ENCODE measurements around the gene STPG4. TPM values are rescaled to one million over a fixed set of nuclear protein-coding genes. Genes with fewer than 3 reads are reported as not detected.

The STPG4 gene
- total RNA-seq, 1 experiment from 2014 or later: 0.13 TPM

GRCh38 chr2:47147021-47147420 lies 8.1 kb downstream of the STPG4 start:
- H3K23ac ChIP-seq (ENCODE audit: insufficient read length, low read depth, low read length): no peak overlapping the region
- no peak overlapping the region for H3K27ac ChIP-seq (ENCODE audit: insufficient read length, low read depth, low read length)
- H3K4me2 ChIP-seq (ENCODE audit: insufficient read depth, insufficient read length, low read length): no peak overlapping the region
- no peak overlapping the region for H2BK15ac ChIP-seq (ENCODE audit: low read depth, low read length)
- Mint-ChIP-seq H3K27ac (no peak overlapping the region), H3K27me3 (ENCODE audit: low read depth) (no peaks in the 10 kb centered on the region), H3K4me3 (no peak overlapping the region), H3K4me1 (no peaks in the 10 kb centered on the region), H3K36me3 (ENCODE audit: insufficient read depth in 1 of 3, low read depth in 3 of 3) (peaks cover 12 to 23% (median 19%) of the 10 kb centered on the region in 3 experiments; a peak in 6 of 7 replicates), H3K9me3 (no peaks in the 10 kb centered on the region)
- H3K14ac ChIP-seq (ENCODE audit: insufficient read depth, low read length): no peak overlapping the region
- no CpG with 5 or more reads among the region's 3 CpGs for WGBS (ENCODE audit: extremely low coverage, insufficient read length, low lambda C conversion rate)
- DNase-seq: no peak
- H2BK12ac ChIP-seq (ENCODE audit: insufficient read length, low read depth, low read length): no peak overlapping the region
- no peak overlapping the region for H2AK5ac ChIP-seq (ENCODE audit: insufficient read length, low read length)
- no peaks in the 10 kb centered on the region for H3K79me2 ChIP-seq (ENCODE audit: insufficient read depth, low read length)
- H2AFZ ChIP-seq (ENCODE audit: low read length): no peak overlapping the region
- H4K91ac ChIP-seq (ENCODE audit: insufficient read length, low read depth, low read length): no peak overlapping the region
- H3K23me2 ChIP-seq (ENCODE audit: insufficient read length, low read depth, low read length, poor library complexity, severe bottlenecking): no peaks in the 10 kb centered on the region
- H3T11ph ChIP-seq (ENCODE audit: low read length): no peak overlapping the region
- H2BK120ac ChIP-seq (ENCODE audit: low read depth, low read length, poor library complexity, severe bottlenecking): no peak overlapping the region
- no peak overlapping the region for H4K5ac ChIP-seq (ENCODE audit: insufficient read length, low read depth, low read length)
- TF ChIP-seq CTCF (conservative IDR thresholded peaks at IDR 0.05): no peak
- no peak overlapping the region for H2BK20ac ChIP-seq (ENCODE audit: low read depth, low read length, poor library complexity, severe bottlenecking)
- H3K79me1 ChIP-seq (ENCODE audit: insufficient read depth, low read depth, low read length, poor library complexity, severe bottlenecking): no peaks in the 10 kb centered on the region
- no peak overlapping the region for H2BK5ac ChIP-seq (ENCODE audit: insufficient read length, low read length)
- H3K4ac ChIP-seq (ENCODE audit: low read depth, low read length): no peak overlapping the region
- H3K4me1 ChIP-seq (ENCODE audit: insufficient read depth, low read length): no peaks in the 10 kb centered on the region
- H3K18ac ChIP-seq (ENCODE audit: insufficient read length, low read depth, low read length): no peak overlapping the region
- no peaks in the 10 kb centered on the region for H3K27me3 ChIP-seq (ENCODE audit: insufficient read depth, low read length)
- H4K8ac ChIP-seq (replicated peaks; ENCODE audit: insufficient read length, low read depth, low read length): no peak overlapping the region
- H3K9ac ChIP-seq (ENCODE audit: extremely low read depth, insufficient read length, low read length): no peak overlapping the region
- H4K20me1 ChIP-seq (ENCODE audit: control insufficient read depth, insufficient read depth, insufficient read length): no peaks in the 10 kb centered on the region
- no peaks in the 10 kb centered on the region for H3K9me3 ChIP-seq (ENCODE audit: control insufficient read depth, low read depth, low read length)
- H3K56ac ChIP-seq (ENCODE audit: insufficient read length, low read depth, low read length): no peak overlapping the region
